ENCODE measurements around the gene ADAP1.

DNA sequence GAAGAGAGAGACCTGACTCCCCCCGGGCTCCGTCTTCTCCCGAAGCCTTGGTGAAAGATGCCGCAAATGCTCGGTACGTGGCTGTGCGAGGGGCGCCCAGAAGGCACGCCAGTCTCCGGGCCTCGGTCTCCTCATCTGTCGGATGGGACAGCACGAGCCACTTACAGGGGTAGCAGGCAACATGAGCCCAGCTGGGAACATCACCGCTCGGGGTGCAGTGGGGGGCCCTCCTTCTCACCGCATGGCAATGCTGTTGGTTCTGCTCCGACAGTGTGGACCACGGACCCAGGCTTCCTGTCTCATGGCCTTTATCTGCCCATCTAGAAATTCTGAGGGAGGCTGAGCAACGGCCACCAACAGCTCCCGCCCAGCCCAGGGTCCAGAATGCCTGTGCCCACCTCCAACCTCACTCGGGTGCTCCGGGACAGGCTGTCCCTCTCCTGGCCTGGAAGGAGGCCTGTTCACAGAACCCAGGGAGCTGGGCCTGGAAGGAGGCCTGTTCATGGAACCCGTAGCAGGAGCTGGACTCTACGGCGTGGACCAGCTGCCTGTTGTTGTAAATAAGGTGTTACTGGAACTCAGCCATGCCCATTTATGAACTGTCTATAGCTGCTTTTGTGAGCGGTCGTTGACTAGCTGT is 15.8 kb downstream of the ADAP1 start:
- TF ChIP-seq, protein P1, sequence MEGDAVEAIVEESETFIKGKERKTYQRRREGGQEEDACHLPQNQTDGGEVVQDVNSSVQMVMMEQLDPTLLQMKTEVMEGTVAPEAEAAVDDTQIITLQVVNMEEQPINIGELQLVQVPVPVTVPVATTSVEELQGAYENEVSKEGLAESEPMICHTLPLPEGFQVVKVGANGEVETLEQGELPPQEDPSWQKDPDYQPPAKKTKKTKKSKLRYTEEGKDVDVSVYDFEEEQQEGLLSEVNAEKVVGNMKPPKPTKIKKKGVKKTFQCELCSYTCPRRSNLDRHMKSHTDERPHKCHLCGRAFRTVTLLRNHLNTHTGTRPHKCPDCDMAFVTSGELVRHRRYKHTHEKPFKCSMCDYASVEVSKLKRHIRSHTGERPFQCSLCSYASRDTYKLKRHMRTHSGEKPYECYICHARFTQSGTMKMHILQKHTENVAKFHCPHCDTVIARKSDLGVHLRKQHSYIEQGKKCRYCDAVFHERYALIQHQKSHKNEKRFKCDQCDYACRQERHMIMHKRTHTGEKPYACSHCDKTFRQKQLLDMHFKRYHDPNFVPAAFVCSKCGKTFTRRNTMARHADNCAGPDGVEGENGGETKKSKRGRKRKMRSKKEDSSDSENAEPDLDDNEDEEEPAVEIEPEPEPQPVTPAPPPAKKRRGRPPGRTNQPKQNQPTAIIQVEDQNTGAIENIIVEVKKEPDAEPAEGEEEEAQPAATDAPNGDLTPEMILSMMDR (conservative IDR thresholded peaks at IDR 0.05; ENCODE audit: low read length), result no peak
- no peak for TF ChIP-seq EZH2phosphoT487 (IDR thresholded peaks at IDR 0.05; ENCODE audit: borderline replicate concordance, low read depth, low read length)

Data from OCI-LY7 (cell line).